CD4-positive, alpha-beta T cell treated with Interleukin-15 for 4 hours (primary cell): Measurements from ENCODE around the gene CMSS1.

ENCODE experiments used
- DNase-seq: peaks from one replicate; pipeline ENCODE4 v3.0.0-alpha.2; 2020; ENCODE audit warnings: low spot score

Gene CMSS1

GRCh38 chr3:99999536-99999935, 181.9 kb downstream of the CMSS1 start:
- DNase-seq, result no peak

- no peak for DNase-seq
Measured at GRCh38 chr3:100001083-100001482, 183.4 kb downstream of the CMSS1 start.

- DNase-seq, result no peak
Measured at GRCh38 chr3:100001526-100002270, 184.0 kb downstream of the CMSS1 start.

- DNase-seq, result no peak
Measured at GRCh38 chr3:100002599-100003350, 185.1 kb downstream of the CMSS1 start.

GRCh38 chr3:100003609-100004503, 186.2 kb downstream of the CMSS1 start:
- DNase-seq, result no peak

- no peak for DNase-seq
Measured at GRCh38 chr3:100004931-100005330, 187.3 kb downstream of the CMSS1 start.

GRCh38 chr3:100005665-100006393, 188.2 kb downstream of the CMSS1 start:
- DNase-seq, result no peak

GRCh38 chr3:100006570-100007271, 189.1 kb downstream of the CMSS1 start:
- DNase-seq, result no peak

GRCh38 chr3:100007313-100007712, 189.7 kb downstream of the CMSS1 start:
- DNase-seq, result no peak

GRCh38 chr3:100008081-100008698, 190.5 kb downstream of the CMSS1 start:
- DNase-seq, result no peak

- no peak for DNase-seq
Measured at GRCh38 chr3:100009276-100010086, 191.8 kb downstream of the CMSS1 start.

- DNase-seq, result no peak
Measured at GRCh38 chr3:100010087-100010417, 192.4 kb downstream of the CMSS1 start.

- no peak for DNase-seq
Measured at GRCh38 chr3:100018806-100019205, 201.1 kb downstream of the CMSS1 start.

GRCh38 chr3:100019719-100020118, 202.1 kb downstream of the CMSS1 start:
- no peak for DNase-seq

- DNase-seq, result no peak
Measured at GRCh38 chr3:100020876-100021644, 203.4 kb downstream of the CMSS1 start.

GRCh38 chr3:100022506-100022905, 204.8 kb downstream of the CMSS1 start:
- no peak for DNase-seq

GRCh38 chr3:100023150-100023549, 205.5 kb downstream of the CMSS1 start:
- no peak for DNase-seq

- no peak for DNase-seq
Measured at GRCh38 chr3:100023595-100023994, 205.9 kb downstream of the CMSS1 start.
